ENCODE results near the gene PRICKLE3.
"Not testable (repeated sequence)": the region's sequence is repeated elsewhere in the genome, so short reads cannot be mapped to it uniquely, and the experiment has no call there.

The PRICKLE3 gene

GRCh38 chrX:49157194-49157593, 29.0 kb downstream of the PRICKLE3 start:
- no peak for DNase-seq

- peak; percentile 91 for DNase-seq
Measured at GRCh38 chrX:49155900-49156837, 30.0 kb downstream of the PRICKLE3 start.

- DNase-seq = peak; percentile 54
Measured at GRCh38 chrX:49155243-49155899, 30.8 kb downstream of the PRICKLE3 start.

- DNase-seq = no peak
Measured at GRCh38 chrX:49153467-49153866, 32.7 kb downstream of the PRICKLE3 start.

GRCh38 chrX:49149291-49149690, 36.9 kb downstream of the PRICKLE3 start:
- DNase-seq = not testable (repeated sequence)

GRCh38 chrX:49148390-49149100, 37.6 kb downstream of the PRICKLE3 start:
- DNase-seq = not testable (repeated sequence)

- DNase-seq = no peak
Measured at GRCh38 chrX:49147936-49148335, 38.2 kb downstream of the PRICKLE3 start.

- no peak for DNase-seq
Measured at GRCh38 chrX:49147282-49147681, 38.9 kb downstream of the PRICKLE3 start.

GRCh38 chrX:49143154-49143553, 43.0 kb downstream of the PRICKLE3 start:
- not testable (repeated sequence) for DNase-seq

- DNase-seq = peak; percentile 17
Measured at GRCh38 chrX:49142264-49142663, 43.9 kb downstream of the PRICKLE3 start.

GRCh38 chrX:49139713-49140112, 46.5 kb downstream of the PRICKLE3 start:
- DNase-seq = no peak

- DNase-seq = no peak
Measured at GRCh38 chrX:49137492-49137891, 48.7 kb downstream of the PRICKLE3 start.

GRCh38 chrX:49133759-49134158, 52.4 kb downstream of the PRICKLE3 start:
- no peak for DNase-seq

- not testable (repeated sequence) for DNase-seq
Measured at GRCh38 chrX:49132275-49132674, 53.9 kb downstream of the PRICKLE3 start.

- DNase-seq = no peak
Measured at GRCh38 chrX:49129427-49129826, 56.7 kb downstream of the PRICKLE3 start.

- not testable (repeated sequence) for DNase-seq
Measured at GRCh38 chrX:49127742-49128258, 58.4 kb downstream of the PRICKLE3 start.
